GM23248 (cell line): ENCODE data around the gene BARX2. TPM values are rescaled to one million over a fixed set of nuclear protein-coding genes. Genes with fewer than 3 reads are reported as not detected.
A peak's percentile ranks its signal among the peaks of the same experiment; 100 is the strongest.
"Not testable (repeated sequence)": the region's sequence is repeated elsewhere in the genome, so short reads cannot be mapped to it uniquely, and the experiment has no call there.

Experiments used
- DNase-seq: peaks from one replicate; pipeline ENCODE4 v3.0.0-alpha.2; 2015
- H2AFZ ChIP-seq: fragments of 200-600 bp; sonication (generic); 2 replicates; pipeline ENCODE4 v1.6.1; 2016; ENCODE audit warnings: antibody characterized with exemption
- H3F3A ChIP-seq: fragments of 200-600 bp; sonication (generic); 2 replicates; pipeline ENCODE4 v1.6.1; 2016; ENCODE audit warnings: mild to moderate bottlenecking, antibody characterized with exemption, mixed run types; ENCODE audit not compliant: insufficient read depth
- H3K27ac ChIP-seq: fragments of 200-600 bp; sonication (generic); 2 replicates; pipeline ENCODE4 v1.5.1; 2016; ENCODE audit warnings: mild to moderate bottlenecking
- H3K27me3 ChIP-seq: fragments of 200-600 bp; sonication (generic); replicated peaks from 2 replicates; pipeline ENCODE4 v1.6.1; 2016; ENCODE audit warnings: mild to moderate bottlenecking; ENCODE audit not compliant: insufficient read depth
- H3K36me3 ChIP-seq: fragments of 200-600 bp; sonication (generic); 2 replicates; pipeline ENCODE4 v1.6.1; 2016; ENCODE audit warnings: low read depth, mild to moderate bottlenecking
- H3K4me1 ChIP-seq: fragments of 200-600 bp; sonication (generic); 2 replicates; pipeline ENCODE4 v1.6.1; 2016; ENCODE audit warnings: mild to moderate bottlenecking; ENCODE audit not compliant: insufficient read depth
- H3K4me2 ChIP-seq: fragments of 200-600 bp; sonication (generic); one replicate; pipeline ENCODE4 v1.6.1; 2016; ENCODE audit warnings: mild to moderate bottlenecking; ENCODE audit not compliant: unreplicated experiment
- H3K4me3 ChIP-seq: fragments of 200-600 bp; sonication (generic); 2 replicates; pipeline ENCODE4 v1.5.1; 2016; ENCODE audit warnings: mild to moderate bottlenecking
- H3K79me2 ChIP-seq: fragments of 200-600 bp; sonication (generic); 2 replicates; pipeline ENCODE4 v1.6.1; 2016; ENCODE audit warnings: mild to moderate bottlenecking; ENCODE audit not compliant: insufficient read depth
- H3K9ac ChIP-seq: fragments of 200-600 bp; sonication (generic); 2 replicates; pipeline ENCODE4 v1.6.1; 2016; ENCODE audit warnings: mild to moderate bottlenecking
- H3K9me2 ChIP-seq: fragments of 200-600 bp; sonication (generic); 2 replicates; pipeline ENCODE4 v1.6.1; 2016; ENCODE audit warnings: mixed run types, mild to moderate bottlenecking, moderate library complexity; ENCODE audit not compliant: insufficient read depth
- H3K9me3 ChIP-seq: fragments of 200-600 bp; sonication (generic); one replicate; pipeline ENCODE4 v1.6.1; 2017; ENCODE audit warnings: low read depth
- H4K20me1 ChIP-seq: fragments of 200-600 bp; sonication (generic); 2 replicates; pipeline ENCODE4 v1.6.0; 2016; ENCODE audit not compliant: insufficient read depth
- EZH2 ChIP-seq: fragments of 200-600 bp; sonication (generic); IDR thresholded peaks from 2 replicates; pipeline ENCODE4 v1.6.1; 2018; ENCODE audit warnings: antibody characterized with exemption, mild to moderate bottlenecking; ENCODE audit not compliant: insufficient read depth, poor library complexity, severe bottlenecking
- EZH2phosphoT487 ChIP-seq: fragments of 200-600 bp; sonication (generic); IDR thresholded peaks from 2 replicates; pipeline ENCODE4 v1.6.1; 2018; ENCODE audit warnings: antibody characterized with exemption, moderate library complexity, mild to moderate bottlenecking, low read depth; ENCODE audit not compliant: insufficient read depth
- WGBS, 2 experiments: methylation state at CpG; one replicate each; pipeline ENCODE4 v1.1.6; 2015 to 2017; ENCODE audit warnings: low lambda C conversion rate in 2 of 2, low coverage in 1 of 2; ENCODE audit errors: missing lambda C conversion rate in 2 of 2; 5-methylcytosine and 5-hydroxymethylcytosine counted together
- in situ Hi-C: fragments of 300-500 bp; cut with MboI; formaldehyde crosslinking; loops from 2 replicates; pipeline ENCODE4 v1.15.0; 2020
- polyA plus RNA-seq: library from polyadenylated mRNA; unstranded; fragments of >200 nt; fragmentation: Nextera tagmentation; extraction: Ambion mirVana; gene quantifications from 2 replicates; pipeline ENCODE4 v1.2.1, GENCODE V29; 2016
- total RNA-seq: library from RNA; depleted of rRNA; stranded (reverse); fragments of >200 nt; shearing (Covaris generic); gene quantifications from 2 replicates; pipeline ENCODE4 v1.2.3, GENCODE V29; 2014

Gene BARX2
- total and polyA plus RNA-seq, 2 experiments from 2014 or later = not detected

- no peak overlapping the region for H3K27ac ChIP-seq
- peak; percentile 44 for DNase-seq
- no peaks in the 10 kb centered on the region for H3F3A ChIP-seq
- no peaks in the 10 kb centered on the region for H3K9me3 ChIP-seq
- 62 to 63% methylated on average over 5 of the region's 5 CpGs for WGBS, 2 experiments
- TF ChIP-seq EZH2 = no peak
- TF ChIP-seq EZH2phosphoT487 = no peak
- no peaks in the 10 kb centered on the region for H3K36me3 ChIP-seq
- no peaks in the 10 kb centered on the region for H3K9me2 ChIP-seq
- no peak overlapping the region for H3K4me3 ChIP-seq
- H3K4me1 ChIP-seq = no peaks in the 10 kb centered on the region
- no peaks in the 10 kb centered on the region for H3K79me2 ChIP-seq
- no peak overlapping the region for H3K9ac ChIP-seq
- no peaks in the 10 kb centered on the region for H3K27me3 ChIP-seq
- no peaks in the 10 kb centered on the region for H4K20me1 ChIP-seq
- H2AFZ ChIP-seq = no peak overlapping the region
- in situ Hi-C loops = loop anchor here (5.0 kb wide), 1 partner anchor 449 kb away; no protein-coding TSS in a partner anchor
- H3K4me2 ChIP-seq = no peak overlapping the region
Measured at GRCh38 chr11:129331217-129331616, 44.4 kb upstream of the BARX2 start.

- DNase-seq = peak; percentile 80
- WGBS, 2 experiments = 0 to 2% methylated on average over 11 of the region's 11 CpGs
- Histone ChIP-seq H3K4me3 (no peak overlapping the region), H3K9ac (no peak overlapping the region), H3K9me3 (no peaks in the 10 kb centered on the region), H3K27me3 (no peaks in the 10 kb centered on the region), H3K79me2 (no peaks in the 10 kb centered on the region), H3K4me2 (no peak overlapping the region), H2AFZ (peak overlapping the region; percentile 61; the same call in 1 of the 2 replicates), H3K27ac (no peak overlapping the region), H3K4me1 (no peaks in the 10 kb centered on the region), H3K9me2 (no peaks in the 10 kb centered on the region), H4K20me1 (no peaks in the 10 kb centered on the region), H3K36me3 (no peaks in the 10 kb centered on the region), H3F3A (no peaks in the 10 kb centered on the region)
- TF ChIP-seq EZH2phosphoT487 = no peak
- no peak for TF ChIP-seq EZH2
- in situ Hi-C loops = loop anchor here (5.0 kb wide), 1 partner anchor 450 kb away; no protein-coding TSS in a partner anchor
Measured at GRCh38 chr11:129331871-129332274, 43.8 kb upstream of the BARX2 start.

GRCh38 chr11:129333873-129334272 lies 41.8 kb upstream of the BARX2 start:
- peak; percentile 15 for DNase-seq

GRCh38 chr11:129344301-129344940 lies 31.2 kb upstream of the BARX2 start:
- H3K36me3 ChIP-seq, in situ Hi-C loops: not testable (repeated sequence)
- WGBS, 2 experiments = 64 to 74% methylated on average over 23 of the region's 23 CpGs

More at GRCh38 chr11:129333873-129334272, 41.8 kb upstream of the BARX2 start:
- Histone ChIP-seq H3K79me2 (no peaks in the 10 kb centered on the region), H3K9ac (no peak overlapping the region), H3K4me3 (no peak overlapping the region), H4K20me1 (no peaks in the 10 kb centered on the region), H3K36me3 (no peaks in the 10 kb centered on the region), H2AFZ (no peak overlapping the region), H3K27me3 (no peaks in the 10 kb centered on the region), H3K4me1 (no peaks in the 10 kb centered on the region), H3K9me3 (no peaks in the 10 kb centered on the region), H3K9me2 (no peaks in the 10 kb centered on the region), H3K4me2 (no peak overlapping the region), H3K27ac (no peak overlapping the region), H3F3A (no peaks in the 10 kb centered on the region)
- TF ChIP-seq EZH2 (no peak), EZH2phosphoT487 (no peak)
- in situ Hi-C loops = loop anchor here (5.0 kb wide), 1 partner anchor 452 kb away; no protein-coding TSS in a partner anchor

GRCh38 chr11:129346916-129347315 lies 28.7 kb upstream of the BARX2 start:
- H3K9me2 ChIP-seq = no peaks in the 10 kb centered on the region
- no peak overlapping the region for H3K27ac ChIP-seq
- WGBS, 2 experiments = 86 to 93% methylated on average over 2 of the region's 2 CpGs
- no peak overlapping the region for H2AFZ ChIP-seq
- H3K4me1 ChIP-seq = no peaks in the 10 kb centered on the region
- no peaks in the 10 kb centered on the region for H3K9me3 ChIP-seq
- no peak overlapping the region for H3K4me2 ChIP-seq
- in situ Hi-C loops = no loop called here
- peaks cover 19% of the 10 kb centered on the region for H3K27me3 ChIP-seq
- no peak overlapping the region for H3K4me3 ChIP-seq
- H4K20me1 ChIP-seq = no peaks in the 10 kb centered on the region
- H3K79me2 ChIP-seq = no peaks in the 10 kb centered on the region
- H3K36me3 ChIP-seq = no peaks in the 10 kb centered on the region
- no peaks in the 10 kb centered on the region for H3F3A ChIP-seq
- DNase-seq = no peak
- TF ChIP-seq EZH2phosphoT487 = no peak
- no peak overlapping the region for H3K9ac ChIP-seq

More at GRCh38 chr11:129344301-129344940, 31.2 kb upstream of the BARX2 start:
- not testable (repeated sequence) for H3K9me2 ChIP-seq, H3K27me3 ChIP-seq, H3K9me3 ChIP-seq, H3F3A ChIP-seq, H2AFZ ChIP-seq, H3K27ac ChIP-seq, H3K4me2 ChIP-seq, H3K4me1 ChIP-seq, H3K79me2 ChIP-seq, DNase-seq, H3K9ac ChIP-seq, H4K20me1 ChIP-seq, H3K4me3 ChIP-seq
